COLO829 (cell line): ENCODE results near the gene LAMB2.

Experiments used
- DNase-seq: peaks from one replicate; pipeline ENCODE4 v3.0.0; 2012; ENCODE audit warnings: low spot score

Gene LAMB2

GRCh38 chr3:49161197-49161596 is 28.3 kb upstream of the LAMB2 start:
- no peak for DNase-seq

- DNase-seq = no peak
These were observed 25.9 kb upstream of the LAMB2 start for GRCh38 chr3:49158792-49159191.

DNA sequence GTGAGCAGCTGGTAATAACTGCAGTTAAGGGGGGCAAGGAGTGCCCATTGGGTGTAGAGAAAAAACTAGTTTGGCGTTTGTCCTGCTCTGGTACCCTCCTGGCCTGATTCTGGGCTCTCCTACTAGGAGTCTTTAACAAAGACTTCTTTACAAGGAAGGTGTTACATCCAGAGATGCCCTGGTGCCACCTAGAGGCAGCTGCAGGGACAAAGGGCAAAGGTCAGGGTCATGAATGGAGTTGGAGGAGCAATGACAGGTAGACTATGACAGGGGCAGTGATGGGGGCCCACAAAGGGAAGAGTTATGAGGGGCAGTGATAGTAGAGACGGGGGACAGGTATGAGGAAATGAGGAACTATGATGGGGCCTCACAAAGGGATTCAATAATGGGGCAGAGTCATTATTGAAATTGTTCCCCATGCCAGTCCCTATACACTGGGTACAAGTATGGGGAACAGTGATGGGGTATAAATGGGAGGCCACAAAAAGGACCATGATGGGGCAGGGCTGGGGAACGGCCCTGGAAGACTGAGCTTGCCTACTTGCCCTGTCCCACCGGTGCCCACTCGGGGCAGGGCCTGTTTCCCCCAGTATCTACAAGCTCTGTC is 25.4 kb upstream of the LAMB2 start:
- no peak for DNase-seq

- DNase-seq = no peak
These were observed 24.4 kb upstream of the LAMB2 start for GRCh38 chr3:49157289-49157688.

- DNase-seq = no peak
These were observed 20.6 kb upstream of the LAMB2 start for GRCh38 chr3:49153349-49153912.

- DNase-seq = no peak
These were observed 18.8 kb upstream of the LAMB2 start for GRCh38 chr3:49151610-49152009.

- DNase-seq = no peak
These were observed 15.3 kb upstream of the LAMB2 start for GRCh38 chr3:49148159-49148558.

- no peak for DNase-seq
These were observed 7.2 kb upstream of the LAMB2 start for GRCh38 chr3:49140080-49140479.

- no peak for DNase-seq
These were observed 2.6 kb upstream of the LAMB2 start for GRCh38 chr3:49135499-49135898.

DNA sequence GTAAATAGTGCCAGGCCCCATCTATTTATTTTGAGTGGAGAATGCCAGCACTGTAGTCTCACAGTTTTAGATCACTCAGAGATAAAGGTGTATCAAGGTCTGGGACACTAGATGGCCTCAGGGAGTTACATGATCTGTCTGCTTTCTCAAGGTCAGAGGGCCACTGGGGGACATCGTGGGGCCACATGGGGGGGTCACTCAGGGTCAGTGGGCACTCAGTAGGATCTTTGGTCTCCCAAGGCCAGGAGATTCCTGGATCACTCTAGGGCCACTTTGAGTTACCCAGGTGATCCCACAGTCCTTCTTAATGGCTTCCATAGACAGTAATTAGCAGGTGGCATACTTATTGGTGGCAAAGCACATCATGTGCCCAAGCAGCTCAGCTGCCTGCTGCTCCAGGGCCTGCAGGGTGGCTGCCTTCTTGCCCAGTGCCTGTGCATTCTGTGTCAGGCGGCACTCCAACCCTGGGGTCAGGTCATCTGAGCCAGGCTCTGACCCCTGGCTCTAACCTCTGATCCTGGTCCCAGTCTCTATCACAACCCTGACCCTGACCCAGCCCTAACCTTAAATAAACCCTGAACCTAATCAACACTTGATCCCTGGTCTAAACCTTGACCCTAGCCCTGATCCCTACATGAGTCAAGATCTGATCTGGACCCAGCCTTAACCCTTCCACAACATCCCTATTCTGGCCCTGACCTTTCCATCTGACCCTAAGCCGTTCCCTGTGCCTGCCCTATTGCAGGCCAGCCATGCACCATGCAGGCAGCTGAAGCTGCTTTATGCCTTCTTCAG is 1.8 kb upstream of the LAMB2 start:
- peak; percentile 35 for DNase-seq

DNA sequence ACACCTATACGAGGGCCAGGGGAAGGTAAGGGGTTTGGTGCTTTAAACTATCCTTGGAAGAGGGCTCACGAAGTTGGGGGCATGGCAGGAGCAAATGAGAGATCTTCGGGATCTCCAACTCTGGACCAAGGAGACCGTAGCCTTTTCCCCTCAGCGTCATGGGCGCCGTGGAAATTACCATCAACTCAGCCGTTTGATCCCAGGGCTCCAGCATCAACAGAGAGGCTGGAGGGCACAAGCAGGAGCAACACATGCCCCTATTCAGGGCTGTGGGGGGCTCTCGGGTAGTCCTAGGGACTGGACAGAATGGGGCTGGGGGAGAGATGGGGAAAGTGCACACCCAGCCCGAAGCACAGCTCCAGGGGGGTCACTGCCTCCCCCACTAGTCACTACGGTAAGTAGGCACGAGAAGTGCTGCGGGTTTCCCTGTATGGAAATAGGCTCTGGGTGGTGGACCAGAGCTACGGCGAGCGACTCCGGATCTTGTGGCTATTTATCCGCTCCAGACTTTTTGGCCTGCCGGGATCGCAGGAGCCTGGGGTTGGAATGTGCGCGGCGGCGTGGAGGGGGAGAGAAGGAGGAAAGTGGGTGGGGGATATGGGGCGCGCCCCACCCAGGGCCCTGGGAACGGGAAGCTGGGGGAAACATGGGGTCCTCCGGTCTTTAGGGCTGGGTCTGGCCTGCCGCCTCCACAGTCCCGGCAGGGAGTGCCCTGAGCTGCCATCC is 539 bp upstream of the LAMB2 start:
- peak; percentile 98 for DNase-seq

GRCh38 chr3:49132073-49132436 is 795 bp downstream of the LAMB2 start:
- DNase-seq = no peak

GRCh38 chr3:49131576-49131975 is 1.3 kb downstream of the LAMB2 start:
- DNase-seq = no peak

GRCh38 chr3:49131040-49131439 is 1.8 kb downstream of the LAMB2 start:
- DNase-seq = no peak

DNA sequence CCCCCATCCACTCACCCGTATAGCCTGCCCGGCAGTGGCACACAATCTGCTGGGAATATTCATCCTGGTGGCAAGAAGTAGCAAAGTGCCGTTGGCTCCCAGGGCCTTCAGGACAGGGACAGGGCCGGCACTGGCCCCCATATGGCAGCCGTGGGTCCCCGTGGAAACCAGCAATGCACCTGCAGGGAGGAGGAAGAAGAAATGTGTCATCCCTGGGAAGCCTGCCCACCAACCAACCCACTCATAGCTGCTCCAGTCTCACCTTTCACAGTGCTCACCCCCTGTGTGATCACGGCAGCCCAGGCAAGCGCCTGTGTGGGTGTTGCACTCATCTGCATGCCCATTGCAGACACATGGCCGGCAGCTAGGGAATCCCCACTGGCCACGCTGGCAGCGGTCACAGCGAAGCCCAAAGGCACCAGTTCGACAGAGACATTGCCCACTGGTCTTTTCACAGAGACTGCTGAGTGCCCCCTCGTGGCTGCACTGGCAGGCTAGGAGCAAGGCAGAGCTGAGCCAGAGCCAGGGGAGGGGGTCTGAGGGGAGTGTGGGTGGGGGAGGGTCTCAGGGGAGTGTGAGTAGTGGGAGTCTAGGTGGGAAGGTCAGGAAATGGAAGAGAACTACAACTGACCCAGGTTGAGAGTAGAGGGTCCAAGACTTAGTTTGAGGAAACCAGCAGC is 7.7 kb downstream of the LAMB2 start:
- no peak for DNase-seq

GRCh38 chr3:49124203-49124602 is 8.6 kb downstream of the LAMB2 start:
- DNase-seq = no peak

- no peak for DNase-seq
These were observed 9.2 kb downstream of the LAMB2 start for GRCh38 chr3:49123687-49124086.

GRCh38 chr3:49122886-49123545 is 9.8 kb downstream of the LAMB2 start:
- DNase-seq = no peak

DNA sequence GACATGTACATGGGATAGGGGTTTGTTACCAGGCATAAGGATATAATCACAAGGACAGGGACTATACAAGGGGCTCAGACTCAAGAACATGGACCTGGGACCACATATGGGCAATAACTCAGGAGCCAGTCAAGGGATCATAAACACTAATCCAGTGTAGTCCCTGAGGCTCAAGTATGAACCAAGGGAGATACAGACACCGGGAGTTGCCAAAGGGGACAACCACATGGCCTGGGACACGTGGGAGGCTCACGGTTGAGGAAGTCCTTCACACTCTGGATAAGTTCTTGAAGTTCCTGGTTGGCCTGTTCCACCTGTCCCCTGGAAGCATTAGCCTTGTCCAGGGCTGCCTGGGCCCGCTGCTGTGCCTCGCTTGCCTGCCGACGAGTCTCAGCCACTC is 10.4 kb downstream of the LAMB2 start:
- no peak for DNase-seq

DNA sequence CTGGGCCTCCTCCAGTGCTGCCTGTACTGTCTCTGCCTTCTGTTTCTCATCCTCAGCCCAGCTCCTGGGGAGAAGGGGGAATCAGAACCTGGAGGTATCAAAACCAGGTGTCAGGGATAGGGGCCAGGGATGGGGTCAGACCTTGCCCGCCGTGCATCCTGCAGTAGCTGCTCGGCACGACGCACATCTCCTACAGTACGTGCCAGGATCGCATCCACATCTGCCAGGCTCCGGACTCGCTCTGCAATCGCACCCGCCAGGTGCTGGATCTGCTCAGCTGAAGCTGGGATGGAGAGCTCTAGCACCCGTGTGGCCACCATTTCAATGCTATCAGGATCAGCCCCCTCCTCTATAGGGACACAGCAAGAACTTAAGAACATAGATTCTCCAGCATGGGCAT is 10.8 kb downstream of the LAMB2 start:
- DNase-seq = no peak

- DNase-seq = no peak
These were observed 11.6 kb downstream of the LAMB2 start for GRCh38 chr3:49121132-49121736.
